HEK293 (cell line): ENCODE data around the gene PRR33.

ENCODE experiments used
- CTCF ChIP-seq: fragments of 450-650 bp; formaldehyde crosslinking; IDR thresholded peaks from 2 replicates; pipeline ENCODE4 v1.5.1; 2016; ENCODE audit warnings: missing biosample characterization, missing genetic modification characterization
- SALL2 ChIP-seq: fragments of 450-650 bp; formaldehyde crosslinking; IDR thresholded peaks from 2 replicates; pipeline ENCODE4 v1.5.0; 2017; ENCODE audit warnings: missing biosample characterization, mild to moderate bottlenecking, missing genetic modification characterization, borderline replicate concordance
- TCF7L2 ChIP-seq: IDR thresholded peaks from 2 replicates; pipeline ENCODE4 v1.6.1; 2011; ENCODE audit warnings: low read depth, mild to moderate bottlenecking, inconsistent platforms, low read length, moderate library complexity, borderline replicate concordance
- TSHZ1 ChIP-seq: fragments of 450-650 bp; formaldehyde crosslinking; IDR thresholded peaks from 2 replicates; pipeline ENCODE4 v1.5.1; 2016; ENCODE audit warnings: missing biosample characterization, missing genetic modification characterization, borderline replicate concordance
- ZBTB26 ChIP-seq: fragments of 450-650 bp; formaldehyde crosslinking; optimal IDR thresholded peaks from 2 replicates; pipeline ENCODE3; 2016; ENCODE audit warnings: missing biosample characterization, mild to moderate bottlenecking, missing genetic modification characterization
- ZNF18 ChIP-seq: fragments of 450-650 bp; formaldehyde crosslinking; IDR thresholded peaks from 2 replicates; pipeline ENCODE4 v1.5.1; 2016; ENCODE audit warnings: missing biosample characterization, missing genetic modification characterization
- ZNF211 ChIP-seq: fragments of 450-650 bp; formaldehyde crosslinking; IDR thresholded peaks from 2 replicates; pipeline ENCODE4 v1.5.1; 2016; ENCODE audit warnings: low read depth, missing biosample characterization, missing genetic modification characterization
- ZNF23 ChIP-seq: fragments of 450-650 bp; formaldehyde crosslinking; IDR thresholded peaks from 2 replicates; pipeline ENCODE4 v1.5.1; 2016; ENCODE audit warnings: missing biosample characterization, missing genetic modification characterization, borderline replicate concordance
- ZNF239 ChIP-seq: fragments of 450-650 bp; formaldehyde crosslinking; IDR thresholded peaks from 2 replicates; pipeline ENCODE4 v1.5.1; 2016; ENCODE audit warnings: missing biosample characterization, missing genetic modification characterization
- ZNF391 ChIP-seq: fragments of 450-650 bp; formaldehyde crosslinking; IDR thresholded peaks from 2 replicates; pipeline ENCODE4 v1.5.1; 2016; ENCODE audit warnings: low read depth, missing biosample characterization, missing genetic modification characterization, borderline replicate concordance
- ZNF398 ChIP-seq: fragments of 450-650 bp; formaldehyde crosslinking; IDR thresholded peaks from 2 replicates; pipeline ENCODE4 v1.5.1; 2017; ENCODE audit warnings: missing biosample characterization, missing genetic modification characterization
- ZNF510 ChIP-seq: fragments of 450-650 bp; formaldehyde crosslinking; IDR thresholded peaks from 2 replicates; pipeline ENCODE4 v1.5.1; 2018; ENCODE audit warnings: mild to moderate bottlenecking, missing genetic modification characterization, missing biosample characterization; ENCODE audit not compliant: insufficient replicate concordance
- ZNF530 ChIP-seq: fragments of 450-650 bp; formaldehyde crosslinking; IDR thresholded peaks from 2 replicates; pipeline ENCODE4 v1.5.1; 2016; ENCODE audit warnings: low read depth, missing biosample characterization, missing genetic modification characterization

- TF ChIP-seq ZNF211 (tag by site-specific recombination) (no peak), TSHZ1 (tag by site-specific recombination) (no peak), ZNF398 (tag by site-specific recombination) (no peak), CTCF (tag by site-specific recombination) (no peak), ZNF510 (tag by site-specific recombination) (no peak), ZNF239 (no peak), SALL2 (tag by site-specific recombination) (no peak), ZBTB26 (tag by site-specific recombination) (no peak), ZNF530 (no peak), TCF7L2 (no peak), ZNF391 (tag by site-specific recombination) (no peak), ZNF18 (no peak), ZNF23 (tag by site-specific recombination) (no peak)
Observed at GRCh38 chr11:1838426-1839144, 53.1 kb downstream of the PRR33 start, which contains the start of gene TNNI2.
